Upper lobe of left lung (tissue), 6 donors: ENCODE results near the gene TSHZ1. TPM values are rescaled to one million over a fixed set of nuclear protein-coding genes. Genes with fewer than 3 reads are reported as not detected.
"Not testable (repeated sequence)": the region's sequence is repeated elsewhere in the genome, so short reads cannot be mapped to it uniquely, and the experiment has no call there.

Experiments used
- ATAC-seq, 2 donors: fragments of 200-7000 bp; cut with Tn5 transposase; one replicate each; pipeline ENCODE4 v1.9.1; 2022; ENCODE audit warnings: mild to moderate bottlenecking in 2 of 2, moderate library complexity in 2 of 2; ENCODE audit not compliant: low FRiP score in 2 of 2
- DNase-seq, 2 donors: peaks; one replicate each; pipeline ENCODE4 v3.0.0-alpha.2; 2019 to 2020
- H3K27ac ChIP-seq, 4 donors: fragments of 200-600 bp; sonication (generic); one replicate each; pipeline ENCODE4 v1.5.1; 2016 to 2019
- H3K27me3 ChIP-seq, 4 donors: fragments of 200-600 bp; sonication (generic); one replicate each; pipeline ENCODE4 v1.5.1; 2017 to 2019
- H3K36me3 ChIP-seq, 4 donors: fragments of 200-600 bp; sonication (generic); one replicate each; pipeline ENCODE4 v1.5.1; 2016 to 2019
- H3K4me1 ChIP-seq, 4 donors: fragments of 200-600 bp; sonication (generic); one replicate each; pipeline ENCODE4 v1.5.1; 2018 to 2019
- H3K4me3 ChIP-seq, 4 donors: fragments of 200-600 bp; sonication (generic); one replicate each; pipeline ENCODE4 v1.5.1; 2017 to 2019; ENCODE audit warnings: mild to moderate bottlenecking in 2 of 4, moderate library complexity in 1 of 4
- H3K9me3 ChIP-seq, 4 donors: fragments of 200-600 bp; sonication (generic); one replicate each; pipeline ENCODE4 v1.5.1; 2018 to 2019
- CTCF ChIP-seq, 6 experiments: fragments of 450-650 bp in 4 of 6; fragments of 200-600 bp in 2 of 6; sonication (generic) in 2 of 6; IDR thresholded peaks; one replicate each; pipeline ENCODE4 v1.5.1; 2016 to 2019; ENCODE audit warnings: antibody characterized with exemption in 6 of 6
- EP300 ChIP-seq, 4 donors: sonication (generic); formaldehyde crosslinking; IDR thresholded peaks; one replicate each; pipeline ENCODE4 v1.5.1; 2017; ENCODE audit warnings: antibody characterized with exemption in 4 of 4, control low read depth in 2 of 4
- POLR2A ChIP-seq, 4 donors: fragments of 450-650 bp; IDR thresholded peaks; one replicate each; pipeline ENCODE4 v1.5.1; 2016 to 2017; ENCODE audit warnings: antibody characterized with exemption in 4 of 4, mild to moderate bottlenecking in 2 of 4
- POLR2AphosphoS5 ChIP-seq, 2 donors: sonication (generic); formaldehyde crosslinking; IDR thresholded peaks; one replicate each; pipeline ENCODE4 v1.5.1; 2017; ENCODE audit warnings: antibody characterized with exemption in 2 of 2
- WGBS, 2 donors: methylation state at CpG; one replicate each; pipeline ENCODE4 v1.1.5; 2017 to 2018; 5-methylcytosine and 5-hydroxymethylcytosine counted together
- total RNA-seq, 6 donors: library from RNA; depleted of rRNA in 4 of 6; stranded (reverse); fragments of >200 nt in 4 of 6; gene quantifications; one replicate each; pipeline versions ENCODE4 v1.1.0 to v1.2.1, GENCODE V29; 2016 to 2021
- donor health status: DM: no; HTN: no; CAD: no; lungs with moderate emphysema.
- donor health status: DM: no; HTN: yes; CAD: no; lungs with severe emphysema.

TSHZ1 gene
- total RNA-seq, 6 donors from 2014 or later, result 9.1 to 16.5 (median 14.3) TPM

GRCh38 chr18:75322206-75322605 lies 111.6 kb downstream of the TSHZ1 start:
- TF ChIP-seq POLR2AphosphoS5 (IDR thresholded peaks at IDR 0.05) (no peak), EP300 (IDR thresholded peaks at IDR 0.05) (no peak)
- Histone ChIP-seq H3K36me3 (no peaks in the 10 kb centered on the region), H3K4me3 (no peak overlapping the region), H3K4me1 (no peaks in the 10 kb centered on the region), H3K27ac (no peak overlapping the region), H3K9me3 (no peaks in the 10 kb centered on the region), H3K27me3 (no peaks in the 10 kb centered on the region)
- WGBS, 2 donors, result 89 to 97% methylated on average over 9 to 11 of the region's 11 CpGs
- ATAC-seq (no peak), DNase-seq (peak in 1 of 2 donors; percentile 45)

GRCh38 chr18:75323821-75324585 lies 113.4 kb downstream of the TSHZ1 start:
- DNase-seq (no peak), ATAC-seq (no peak)
- WGBS, 2 donors, result 68 to 71% methylated on average over 8 of the region's 8 CpGs
- Histone ChIP-seq H3K27ac (no peak overlapping the region), H3K27me3 (no peaks in the 10 kb centered on the region), H3K36me3 (no peaks in the 10 kb centered on the region), H3K9me3 (peaks cover 0 to 4% (median 0%) of the 10 kb centered on the region in 4 donors), H3K4me1 (no peaks in the 10 kb centered on the region), H3K4me3 (no peak overlapping the region)
- TF ChIP-seq POLR2A (IDR thresholded peaks at IDR 0.05) (no peak), EP300 (IDR thresholded peaks at IDR 0.05) (no peak), CTCF (IDR thresholded peaks at IDR 0.05) (no peak)

- DNase-seq, result no peak
- no peak for ATAC-seq
Measured at GRCh38 chr18:75324686-75325257, 114.2 kb downstream of the TSHZ1 start.

GRCh38 chr18:75329753-75330152 lies 119.2 kb downstream of the TSHZ1 start:
- H3K27me3 ChIP-seq, H3K4me3 ChIP-seq, H3K4me1 ChIP-seq, H3K9me3 ChIP-seq, H3K36me3 ChIP-seq, ATAC-seq, DNase-seq, H3K27ac ChIP-seq: not testable (repeated sequence)
- 89 to 93% methylated on average over 2 of the region's 2 CpGs for WGBS, 2 donors

More at GRCh38 chr18:75324686-75325257, 114.2 kb downstream of the TSHZ1 start:
- no peaks in the 10 kb centered on the region for H3K27me3 ChIP-seq
- WGBS, 2 donors, result 79 to 88% methylated on average over 2 of the region's 2 CpGs
- no peak for TF ChIP-seq POLR2AphosphoS5 (IDR thresholded peaks at IDR 0.05)
- no peak for TF ChIP-seq CTCF (IDR thresholded peaks at IDR 0.05)
- no peak for TF ChIP-seq EP300 (IDR thresholded peaks at IDR 0.05)
- no peak for TF ChIP-seq POLR2A (IDR thresholded peaks at IDR 0.05)
- no peaks in the 10 kb centered on the region for H3K4me1 ChIP-seq
- no peak overlapping the region for H3K4me3 ChIP-seq
- no peaks in the 10 kb centered on the region for H3K36me3 ChIP-seq
- H3K9me3 ChIP-seq, result peaks cover 0 to 4% (median 0%) of the 10 kb centered on the region in 4 donors
- H3K27ac ChIP-seq, result no peak overlapping the region

- Histone ChIP-seq H3K27me3 (no peaks in the 10 kb centered on the region), H3K4me3 (no peak overlapping the region), H3K36me3 (no peaks in the 10 kb centered on the region), H3K27ac (no peak overlapping the region), H3K9me3 (peaks cover 0 to 4% (median 0%) of the 10 kb centered on the region in 4 donors), H3K4me1 (no peaks in the 10 kb centered on the region)
- ATAC-seq (no peak), DNase-seq (no peak)
- TF ChIP-seq POLR2AphosphoS5 (IDR thresholded peaks at IDR 0.05) (no peak), CTCF (IDR thresholded peaks at IDR 0.05) (no peak), POLR2A (IDR thresholded peaks at IDR 0.05) (no peak), EP300 (IDR thresholded peaks at IDR 0.05) (no peak)
- WGBS, 2 donors, result 83 to 89% methylated on average over 3 of the region's 3 CpGs
Measured at GRCh38 chr18:75330308-75330707, 119.7 kb downstream of the TSHZ1 start.
